H9 (cell line): ENCODE measurements around the gene NBEA. TPM values are rescaled to one million over a fixed set of nuclear protein-coding genes. Genes with fewer than 3 reads are reported as not detected.

Experiments
- DNase-seq: peaks from one replicate; pipeline ENCODE4 v3.0.0-alpha.2; 2017
- H2AFZ ChIP-seq: one replicate; pipeline ENCODE4 v1.6.1; 2013; ENCODE audit warnings: mild to moderate bottlenecking, low read length, control low read depth, moderate library complexity
- H2AK5ac ChIP-seq: 2 replicates; pipeline ENCODE4 v1.6.1; 2013; ENCODE audit warnings: low read length, control low read depth, mixed read lengths; ENCODE audit not compliant: insufficient read length
- H2BK120ac ChIP-seq: one replicate; pipeline ENCODE4 v1.6.1; 2013; ENCODE audit warnings: low read depth, mild to moderate bottlenecking, low read length, control low read depth, inconsistent platforms; ENCODE audit not compliant: poor library complexity, severe bottlenecking
- H2BK12ac ChIP-seq: 2 replicates; pipeline ENCODE4 v1.6.1; 2013; ENCODE audit warnings: low read length, control low read depth, mixed read lengths, low read depth; ENCODE audit not compliant: insufficient read length
- H2BK15ac ChIP-seq: 2 replicates; pipeline ENCODE4 v1.6.1; 2013; ENCODE audit warnings: low read depth, low read length, control low read depth
- H2BK20ac ChIP-seq: one replicate; pipeline ENCODE4 v1.6.1; 2013; ENCODE audit warnings: low read depth, mild to moderate bottlenecking, low read length, control low read depth, inconsistent platforms; ENCODE audit not compliant: poor library complexity, severe bottlenecking
- H2BK5ac ChIP-seq: 2 replicates; pipeline ENCODE4 v1.6.1; 2013; ENCODE audit warnings: low read length, control low read depth, mixed read lengths; ENCODE audit not compliant: insufficient read length
- H3K14ac ChIP-seq: 2 replicates; pipeline ENCODE4 v1.6.1; 2013; ENCODE audit warnings: low read length, control low read depth; ENCODE audit not compliant: insufficient read depth
- H3K18ac ChIP-seq: 2 replicates; pipeline ENCODE4 v1.6.1; 2013; ENCODE audit warnings: low read depth, mild to moderate bottlenecking, mixed read lengths, low read length, control low read depth; ENCODE audit not compliant: insufficient read length
- H3K23ac ChIP-seq: 2 replicates; pipeline ENCODE4 v1.6.1; 2013; ENCODE audit warnings: low read length, control low read depth, mixed read lengths, low read depth; ENCODE audit not compliant: insufficient read length
- H3K23me2 ChIP-seq: 2 replicates; pipeline ENCODE4 v1.6.1; 2013; ENCODE audit warnings: low read depth, mild to moderate bottlenecking, mixed read lengths, low read length, control low read depth; ENCODE audit not compliant: insufficient read length, poor library complexity, severe bottlenecking
- H3K27ac ChIP-seq: 2 replicates; pipeline ENCODE4 v1.5.1; 2013; ENCODE audit warnings: low read length, control low read depth, mixed read lengths, low read depth; ENCODE audit not compliant: insufficient read length
- H3K27me3 ChIP-seq: 2 replicates; pipeline ENCODE4 v1.6.1; 2013; ENCODE audit warnings: low read length, control low read depth, inconsistent platforms; ENCODE audit not compliant: insufficient read depth
- H3K4ac ChIP-seq: 2 replicates; pipeline ENCODE4 v1.6.1; 2013; ENCODE audit warnings: low read depth, mild to moderate bottlenecking, control low read depth, inconsistent platforms, low read length, moderate library complexity
- H3K4me1 ChIP-seq: 2 replicates; pipeline ENCODE4 v1.6.1; 2013; ENCODE audit warnings: low read length, control low read depth, inconsistent platforms; ENCODE audit not compliant: insufficient read depth
- H3K4me2 ChIP-seq: 2 replicates; pipeline ENCODE4 v1.6.1; 2013; ENCODE audit warnings: low read length, control low read depth, mixed read lengths; ENCODE audit not compliant: insufficient read length, insufficient read depth
- H3K56ac ChIP-seq: 2 replicates; pipeline ENCODE4 v1.6.1; 2013; ENCODE audit warnings: low read depth, mild to moderate bottlenecking, mixed read lengths, low read length, control low read depth; ENCODE audit not compliant: insufficient read length
- H3K79me1 ChIP-seq: 2 replicates; pipeline ENCODE4 v1.6.1; 2013; ENCODE audit warnings: low read depth, mild to moderate bottlenecking, moderate library complexity, low read length, control low read depth, inconsistent platforms; ENCODE audit not compliant: insufficient read depth, poor library complexity, severe bottlenecking
- H3K79me2 ChIP-seq: 2 replicates; pipeline ENCODE4 v1.6.1; 2013; ENCODE audit warnings: low read length, control low read depth, inconsistent platforms; ENCODE audit not compliant: insufficient read depth
- H3K9ac ChIP-seq: 2 replicates; pipeline ENCODE4 v1.6.1; 2013; ENCODE audit warnings: low read length, control low read depth, mixed read lengths; ENCODE audit not compliant: insufficient read length; ENCODE audit errors: extremely low read depth
- H3K9me3 ChIP-seq: one replicate; pipeline ENCODE4 v1.6.1; 2013; ENCODE audit warnings: low read depth, low read length, inconsistent platforms; ENCODE audit not compliant: control insufficient read depth
- H3T11ph ChIP-seq: one replicate; pipeline ENCODE4 v1.6.1; 2013; ENCODE audit warnings: mild to moderate bottlenecking, low read length, control low read depth, inconsistent platforms
- H4K20me1 ChIP-seq: one replicate; pipeline ENCODE4 v1.6.1; 2013; ENCODE audit not compliant: control insufficient read depth, insufficient read length, insufficient read depth
- H4K5ac ChIP-seq: 2 replicates; pipeline ENCODE4 v1.6.1; 2013; ENCODE audit warnings: low read depth, mild to moderate bottlenecking, mixed read lengths, low read length, control low read depth; ENCODE audit not compliant: insufficient read length
- H4K8ac ChIP-seq: replicated peaks from 2 replicates; pipeline ENCODE4 v1.6.1; 2013; ENCODE audit warnings: low read length, control low read depth, mixed read lengths, low read depth; ENCODE audit not compliant: insufficient read length
- H4K91ac ChIP-seq: 2 replicates; pipeline ENCODE4 v1.6.1; 2013; ENCODE audit warnings: low read depth, mild to moderate bottlenecking, moderate library complexity, mixed read lengths, low read length, control low read depth; ENCODE audit not compliant: insufficient read length
- H3K27ac Mint-ChIP-seq, 3 experiments: 2 replicates in 2 of 3; 3 replicates in 1 of 3; pipeline ENCODE4 v1.8.0; 2020 to 2021; ENCODE audit warnings: mixed read lengths in 3 of 3, mild to moderate bottlenecking in 1 of 3, moderate library complexity in 1 of 3
- H3K27me3 Mint-ChIP-seq: 2 replicates; pipeline ENCODE4 v1.8.0; 2021; ENCODE audit warnings: low read depth, mild to moderate bottlenecking, moderate library complexity, mixed read lengths
- H3K36me3 Mint-ChIP-seq, 3 experiments: 2 replicates in 2 of 3; 3 replicates in 1 of 3; pipeline ENCODE4 v1.8.0; 2020 to 2021; ENCODE audit warnings: low read depth in 3 of 3, mixed read lengths in 3 of 3; ENCODE audit not compliant: insufficient read depth in 1 of 3
- H3K4me1 Mint-ChIP-seq, 2 experiments: 2 replicates each; pipeline ENCODE4 v1.8.0; 2020; ENCODE audit warnings: mixed read lengths in 2 of 2
- H3K4me3 Mint-ChIP-seq, 2 experiments: 2 replicates in 1 of 2; 3 replicates in 1 of 2; pipeline ENCODE4 v1.8.0; 2020 to 2021; ENCODE audit warnings: mild to moderate bottlenecking in 2 of 2, mixed read lengths in 2 of 2, moderate library complexity in 1 of 2
- H3K9me3 Mint-ChIP-seq, 2 experiments: 2 replicates in 1 of 2; 3 replicates in 1 of 2; pipeline ENCODE4 v1.8.0; 2020; ENCODE audit warnings: mild to moderate bottlenecking in 2 of 2, mixed read lengths in 2 of 2, moderate library complexity in 1 of 2
- CTCF ChIP-seq: fragments of 200-600 bp; sonication (generic); conservative IDR thresholded peaks from 3 replicates; pipeline ENCODE4 v1.8.0; 2021; ENCODE audit warnings: antibody characterized with exemption, mild to moderate bottlenecking
- WGBS: extraction: QIAGEN DNeasy Blood & Tissue Kit; methylation state at CpG from one replicate; pipeline ENCODE4 v1.1.7; 2013; ENCODE audit warnings: missing lambda C conversion rate, low lambda C conversion rate, mixed read lengths; ENCODE audit not compliant: insufficient read length; ENCODE audit errors: extremely low coverage; 5-methylcytosine and 5-hydroxymethylcytosine counted together
- total RNA-seq: library from RNA; stranded (reverse); gene quantifications from 2 replicates; pipeline ENCODE4 v1.2.1, GENCODE V29; 2021

Gene NBEA
- total RNA-seq, 1 experiment from 2014 or later, result 17.3 TPM

GRCh38 chr13:35457258-35457657 lies 515.2 kb downstream of the NBEA start:
- H2AK5ac ChIP-seq, result no peak overlapping the region
- H3K56ac ChIP-seq, result no peak overlapping the region
- no peak overlapping the region for H3T11ph ChIP-seq
- DNase-seq, result no peak
- Mint-ChIP-seq H3K9me3 (no peaks in the 10 kb centered on the region), H3K4me1 (no peaks in the 10 kb centered on the region), H3K4me3 (no peak overlapping the region), H3K27me3 (no peaks in the 10 kb centered on the region), H3K36me3 (no peaks in the 10 kb centered on the region; a peak in 1 of 7 replicates), H3K27ac (no peak overlapping the region)
- H3K9me3 ChIP-seq, result no peaks in the 10 kb centered on the region
- TF ChIP-seq CTCF, result no peak
- H3K18ac ChIP-seq, result no peak overlapping the region
- H3K4me1 ChIP-seq, result no peaks in the 10 kb centered on the region
- no peak overlapping the region for H2BK5ac ChIP-seq
- H2BK120ac ChIP-seq, result no peak overlapping the region
- H4K20me1 ChIP-seq, result no peaks in the 10 kb centered on the region
- no peak overlapping the region for H3K9ac ChIP-seq
- no CpG with 5 or more reads among the region's 3 CpGs for WGBS
- no peak overlapping the region for H3K23ac ChIP-seq
- no peak overlapping the region for H4K91ac ChIP-seq
- H3K14ac ChIP-seq, result no peak overlapping the region
- H4K8ac ChIP-seq, result no peak overlapping the region
- no peak overlapping the region for H3K4me2 ChIP-seq
- no peaks in the 10 kb centered on the region for H3K27me3 ChIP-seq
- no peaks in the 10 kb centered on the region for H3K79me1 ChIP-seq
- no peak overlapping the region for H2BK20ac ChIP-seq
- no peak overlapping the region for H2BK15ac ChIP-seq
- no peaks in the 10 kb centered on the region for H3K79me2 ChIP-seq
- H3K4ac ChIP-seq, result no peak overlapping the region
- no peak overlapping the region for H2BK12ac ChIP-seq
- no peaks in the 10 kb centered on the region for H3K23me2 ChIP-seq
- H3K27ac ChIP-seq, result no peak overlapping the region
- H2AFZ ChIP-seq, result no peak overlapping the region
- no peak overlapping the region for H4K5ac ChIP-seq
